ENCODE measurements around the gene CACNA2D1.

CACNA2D1 gene

GRCh38 chr7:82255706-82256105 lies 187.9 kb downstream of the CACNA2D1 start:
- H3K4me3 ChIP-seq (ENCODE audit: low read depth, low read length) = no peak overlapping the region
- DNase-seq (ENCODE audit: low read depth) = no peak

- no peak overlapping the region for H3K4me3 ChIP-seq (ENCODE audit: low read depth, low read length)
- DNase-seq (ENCODE audit: low read depth) = no peak
These were observed 193.0 kb downstream of the CACNA2D1 start for GRCh38 chr7:82250598-82250997.

GRCh38 chr7:82249979-82250378 lies 193.6 kb downstream of the CACNA2D1 start:
- no peak overlapping the region for H3K4me3 ChIP-seq (ENCODE audit: low read depth, low read length)
- no peak for DNase-seq (ENCODE audit: low read depth)

- no peak for DNase-seq (ENCODE audit: low read depth)
- H3K4me3 ChIP-seq (ENCODE audit: low read depth, low read length) = no peak overlapping the region
These were observed 195.7 kb downstream of the CACNA2D1 start for GRCh38 chr7:82247814-82248433.

- no peak overlapping the region for H3K4me3 ChIP-seq (ENCODE audit: low read depth, low read length)
- DNase-seq (ENCODE audit: low read depth) = no peak
These were observed 198.5 kb downstream of the CACNA2D1 start for GRCh38 chr7:82244947-82245517.

- no peak overlapping the region for H3K4me3 ChIP-seq (ENCODE audit: low read depth, low read length)
- no peak for DNase-seq (ENCODE audit: low read depth)
These were observed 202.2 kb downstream of the CACNA2D1 start for GRCh38 chr7:82241356-82241755.

GRCh38 chr7:82235713-82236112 lies 207.9 kb downstream of the CACNA2D1 start:
- H3K4me3 ChIP-seq (ENCODE audit: low read depth, low read length) = no peak overlapping the region
- peak; percentile 15 for DNase-seq (ENCODE audit: low read depth)

- no peak for DNase-seq (ENCODE audit: low read depth)
- no peak overlapping the region for H3K4me3 ChIP-seq (ENCODE audit: low read depth, low read length)
These were observed 209.0 kb downstream of the CACNA2D1 start for GRCh38 chr7:82234457-82235049.

- H3K4me3 ChIP-seq (ENCODE audit: low read depth, low read length) = no peak overlapping the region
- DNase-seq (ENCODE audit: low read depth) = no peak
These were observed 212.6 kb downstream of the CACNA2D1 start for GRCh38 chr7:82230811-82231581.

- no peak for DNase-seq (ENCODE audit: low read depth)
- no peak overlapping the region for H3K4me3 ChIP-seq (ENCODE audit: low read depth, low read length)
These were observed 214.4 kb downstream of the CACNA2D1 start for GRCh38 chr7:82229164-82229563.

- H3K4me3 ChIP-seq (ENCODE audit: low read depth, low read length) = no peak overlapping the region
- no peak for DNase-seq (ENCODE audit: low read depth)
These were observed 217.4 kb downstream of the CACNA2D1 start for GRCh38 chr7:82226191-82226590.

- no peak overlapping the region for H3K4me3 ChIP-seq (ENCODE audit: low read depth, low read length)
- no peak for DNase-seq (ENCODE audit: low read depth)
These were observed 219.0 kb downstream of the CACNA2D1 start for GRCh38 chr7:82224529-82224928.

- no peak overlapping the region for H3K4me3 ChIP-seq (ENCODE audit: low read depth, low read length)
- DNase-seq (ENCODE audit: low read depth) = no peak
These were observed 220.0 kb downstream of the CACNA2D1 start for GRCh38 chr7:82223580-82223979.

- DNase-seq (ENCODE audit: low read depth) = no peak
- no peak overlapping the region for H3K4me3 ChIP-seq (ENCODE audit: low read depth, low read length)
These were observed 222.4 kb downstream of the CACNA2D1 start for GRCh38 chr7:82221152-82221674.

- no peak for DNase-seq (ENCODE audit: low read depth)
- no peak overlapping the region for H3K4me3 ChIP-seq (ENCODE audit: low read depth, low read length)
These were observed 231.1 kb downstream of the CACNA2D1 start for GRCh38 chr7:82212466-82212865.

- no peak overlapping the region for H3K4me3 ChIP-seq (ENCODE audit: low read depth, low read length)
- DNase-seq (ENCODE audit: low read depth) = no peak
These were observed 232.2 kb downstream of the CACNA2D1 start for GRCh38 chr7:82211333-82211732.

- H3K4me3 ChIP-seq (ENCODE audit: low read depth, low read length) = no peak overlapping the region
- DNase-seq (ENCODE audit: low read depth) = peak; percentile 44
These were observed 233.0 kb downstream of the CACNA2D1 start for GRCh38 chr7:82210416-82211184.

- H3K4me3 ChIP-seq (ENCODE audit: low read depth, low read length) = no peak overlapping the region
- DNase-seq (ENCODE audit: low read depth) = no peak
These were observed 234.3 kb downstream of the CACNA2D1 start for GRCh38 chr7:82209179-82209747.

- H3K4me3 ChIP-seq (ENCODE audit: low read depth, low read length) = no peak overlapping the region
- peak; percentile 49 for DNase-seq (ENCODE audit: low read depth)
These were observed 238.9 kb downstream of the CACNA2D1 start for GRCh38 chr7:82204694-82205093.
